Body of pancreas (tissue), 4 donors: ENCODE results near the gene ADGRE3.

Source experiments
- CTCF ChIP-seq, 7 experiments: fragments of 450-650 bp in 4 of 7; fragments of 200-600 bp in 3 of 7; sonication (generic) in 3 of 7; IDR thresholded peaks; one replicate each; pipeline ENCODE4 v1.5.1; 2016 to 2019; ENCODE audit warnings: antibody characterized with exemption in 7 of 7
- POLR2A ChIP-seq, 3 donors: fragments of 450-650 bp; IDR thresholded peaks; one replicate each; pipeline ENCODE4 v1.6.1; 2016; ENCODE audit warnings: antibody characterized with exemption in 3 of 3, mild to moderate bottlenecking in 2 of 3

GRCh38 chr19:14659874-14660489, 14.7 kb downstream of the ADGRE3 start:
- TF ChIP-seq CTCF (IDR thresholded peaks at IDR 0.05) (no peak), POLR2A (IDR thresholded peaks at IDR 0.05) (no peak)
